Measurements from ENCODE around the gene GABBR2.

DNA sequence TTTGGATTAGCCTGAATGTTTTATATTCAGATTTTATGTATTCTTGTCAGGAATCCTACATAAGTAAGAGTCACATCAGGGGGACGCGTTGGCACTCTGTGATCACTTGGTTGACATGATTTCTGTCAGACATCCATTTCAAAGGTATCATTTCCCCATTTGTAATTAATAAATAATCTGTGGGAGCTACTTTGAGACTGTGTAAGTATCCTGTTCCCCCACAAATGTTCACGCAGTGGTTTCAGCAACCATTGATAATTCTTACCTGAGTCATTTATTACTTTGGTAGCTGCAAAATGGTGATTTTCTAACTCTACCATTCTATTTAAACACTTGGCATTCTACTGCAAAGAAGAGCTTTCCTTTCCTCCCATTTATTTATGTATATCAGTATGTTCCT, 396.4 kb downstream of the GABBR2 start:
- TF ChIP-seq CTCF (IDR thresholded peaks at IDR 0.05; ENCODE audit: low read depth, low read length, poor library complexity, severe bottlenecking): no peak
- no peak for TF ChIP-seq EZH2phosphoT487 (IDR thresholded peaks at IDR 0.05; ENCODE audit: borderline replicate concordance, low read length)
